GM19468 (cell line): ENCODE results near the gene IGIP.

ENCODE experiments used
- ATAC-seq: cut with Tn5 transposase; IDR thresholded peaks from one replicate; pipeline ENCODE4 v1.9.1; 2021; ENCODE audit warnings: mild to moderate bottlenecking, moderate library complexity, moderate number of reproducible peaks; ENCODE audit not compliant: unreplicated experiment; ENCODE audit errors: extremely low read depth

The IGIP gene

DNA sequence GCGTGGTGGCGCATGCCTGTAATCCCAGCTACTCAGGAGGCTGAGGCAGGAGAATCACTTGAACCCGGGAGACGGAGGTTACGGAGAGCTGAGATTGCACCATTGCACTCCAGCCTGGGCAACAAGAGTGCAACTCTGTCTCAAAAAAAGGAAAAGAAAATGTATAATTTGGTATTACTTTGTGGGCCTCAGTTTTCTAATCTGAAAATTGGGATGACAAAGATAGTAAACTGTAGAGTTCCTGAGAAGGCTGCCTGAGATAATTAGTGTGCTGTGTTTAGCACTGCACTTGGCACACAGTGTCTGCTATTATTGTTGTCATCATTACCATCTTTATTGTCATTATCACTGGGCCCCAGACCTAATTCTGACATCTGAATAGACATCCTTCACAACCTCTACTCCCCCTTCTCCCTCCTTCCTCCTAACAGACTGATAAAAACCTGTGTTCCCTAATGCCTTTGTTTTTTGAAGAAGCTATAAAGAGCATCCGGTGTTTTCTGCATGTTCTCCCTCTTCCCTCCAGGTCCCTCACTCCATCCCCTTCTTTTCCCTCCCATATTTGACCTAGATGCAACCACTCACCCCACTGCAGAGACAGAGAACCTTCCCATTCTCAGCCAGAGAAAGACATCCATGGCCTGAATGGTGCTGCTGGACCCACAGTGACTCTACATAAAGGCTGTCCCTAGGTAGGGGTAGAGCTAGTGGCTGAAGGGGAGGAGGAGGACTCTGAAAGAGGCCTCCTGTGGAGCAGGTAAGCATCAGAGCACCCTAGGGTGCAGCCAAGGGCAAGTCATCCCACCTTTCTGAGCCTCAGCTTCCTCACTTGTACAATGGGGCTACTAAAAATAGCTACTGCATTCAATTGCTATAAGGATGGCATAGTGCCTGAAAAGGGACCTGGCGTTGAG, 33.5 kb downstream of the IGIP start:
- no peak for ATAC-seq

DNA sequence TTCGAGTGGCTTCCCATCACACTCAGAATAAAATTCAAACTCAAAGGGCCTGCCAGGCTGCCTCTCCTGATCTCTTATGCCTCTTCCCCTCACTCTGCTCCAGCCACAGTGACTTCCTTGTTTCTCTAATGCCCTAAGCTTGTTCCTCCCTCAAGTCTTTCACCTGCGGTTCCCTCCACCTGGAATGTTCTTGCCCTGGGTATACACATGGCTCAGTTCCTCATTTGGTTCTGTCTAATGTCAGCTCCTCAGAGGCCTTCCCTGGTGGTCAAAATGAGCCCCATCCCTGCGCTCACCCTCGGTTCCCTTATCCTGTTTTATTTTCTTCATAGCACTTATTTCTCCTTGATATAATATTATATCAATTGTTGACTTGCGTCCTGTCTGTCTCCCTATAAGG, 36.5 kb downstream of the IGIP start:
- ATAC-seq = no peak

DNA sequence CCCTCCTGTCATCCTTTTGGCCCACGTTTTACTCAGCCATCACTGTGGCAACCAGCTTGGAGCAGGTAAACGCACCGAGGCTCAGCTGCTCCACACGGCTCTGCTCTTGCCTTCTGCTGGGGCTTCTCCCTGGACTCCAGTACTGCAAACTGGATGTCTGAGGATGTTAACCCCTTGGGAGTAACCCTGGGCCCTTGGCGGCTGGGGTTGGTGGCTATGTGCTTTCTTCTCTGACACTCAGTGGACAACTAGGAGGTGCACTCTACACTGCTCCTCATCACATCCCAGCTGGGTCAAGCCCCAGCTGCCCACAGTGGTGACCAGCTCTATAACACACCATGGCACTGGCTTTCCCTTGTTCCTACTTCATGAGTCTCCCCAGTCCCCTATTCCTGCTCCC, 37.0 kb downstream of the IGIP start:
- no peak for ATAC-seq

DNA sequence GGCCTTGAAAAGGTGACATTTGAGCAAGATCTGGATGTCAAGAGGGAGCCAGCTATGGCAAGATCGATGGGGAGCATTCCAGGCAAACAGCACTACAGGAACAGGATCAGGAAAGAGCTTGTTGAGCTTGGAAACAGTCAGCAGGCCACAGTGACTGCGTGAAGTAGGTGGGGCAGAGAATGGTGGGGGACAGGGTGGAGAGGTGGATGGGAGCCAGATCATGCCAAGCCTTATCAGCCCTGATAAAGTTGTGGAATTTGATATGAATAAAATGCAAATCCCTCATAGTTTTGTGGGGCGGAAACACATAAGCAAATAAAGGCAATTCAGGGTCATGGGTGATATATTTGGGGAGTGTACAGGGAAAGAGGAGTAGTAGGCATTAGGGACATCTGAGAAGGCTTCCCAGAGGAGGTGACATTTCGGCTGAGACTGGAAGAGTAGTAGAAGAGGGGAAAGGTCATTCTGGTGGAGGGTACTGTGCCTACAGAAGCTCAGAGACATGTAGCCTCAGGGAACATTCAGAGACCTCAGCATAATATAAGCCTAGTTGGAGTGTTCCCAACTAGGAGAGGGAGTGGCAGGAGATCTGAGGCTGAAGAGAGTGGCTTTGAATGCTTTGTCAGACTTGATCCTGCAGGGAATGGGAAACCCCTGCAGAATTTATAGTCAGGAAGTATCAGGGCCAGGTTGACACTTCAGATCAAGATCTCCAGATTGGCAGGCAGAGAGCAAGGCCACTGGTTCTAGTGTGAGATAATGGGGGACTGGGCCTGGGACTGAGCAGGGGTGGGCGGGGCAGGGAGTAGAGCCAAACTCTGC, 39.6 kb downstream of the IGIP start:
- no peak for ATAC-seq

DNA sequence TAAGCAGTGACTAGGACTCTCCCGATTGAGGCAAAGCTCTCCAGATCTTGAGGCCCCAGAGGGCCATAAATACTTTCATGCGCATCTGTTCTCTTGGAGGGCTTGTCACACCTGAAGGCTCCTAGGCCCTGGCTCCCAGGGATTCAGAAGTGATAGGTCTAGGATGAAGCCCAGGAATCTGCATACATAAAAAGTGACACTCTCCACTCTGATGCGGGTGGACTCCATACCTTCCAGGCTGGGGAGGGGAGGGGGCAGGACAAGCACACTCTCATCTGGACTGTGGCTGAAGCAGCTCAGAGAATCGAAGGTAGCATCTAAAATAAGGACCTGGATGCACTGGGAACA, 40.2 kb downstream of the IGIP start:
- no peak for ATAC-seq

DNA sequence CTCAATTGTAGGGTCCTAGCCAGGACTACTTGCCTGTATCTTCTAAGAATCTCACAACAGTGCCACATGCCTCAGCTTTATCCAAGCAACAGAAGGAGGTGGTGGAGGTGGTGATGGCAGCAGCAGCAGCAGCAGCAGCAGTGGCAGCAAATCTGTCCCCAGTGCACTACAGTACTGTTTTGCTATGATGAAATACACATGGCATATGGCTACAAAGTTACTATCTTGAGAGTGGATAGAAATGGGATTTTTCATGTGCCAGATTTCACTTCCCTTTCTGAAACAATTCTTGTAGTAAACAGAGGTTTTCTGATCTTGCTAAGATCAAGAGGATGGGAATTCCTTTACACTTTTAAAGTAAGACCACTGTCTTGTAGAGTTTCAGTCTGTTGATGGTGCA, 41.2 kb downstream of the IGIP start:
- ATAC-seq = no peak

DNA sequence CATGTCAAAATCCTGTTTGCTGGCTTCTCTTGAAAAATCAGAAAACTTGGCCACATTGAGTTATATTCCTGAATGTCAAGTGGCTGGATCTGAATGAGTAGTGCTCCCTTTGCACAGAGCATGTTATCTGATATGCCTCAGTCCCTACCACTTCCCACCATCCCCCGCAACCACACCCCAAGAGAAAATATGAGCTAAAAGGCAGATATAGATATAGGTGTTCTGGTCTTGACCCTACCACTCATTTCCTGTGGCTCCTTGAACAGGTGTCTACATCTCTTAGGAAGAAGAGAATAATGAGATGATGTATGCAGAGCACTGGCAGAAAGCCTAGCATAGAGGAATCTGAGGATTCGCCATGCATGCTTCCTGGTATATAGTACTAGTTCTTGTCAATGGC, 42.6 kb downstream of the IGIP start:
- ATAC-seq = no peak

DNA sequence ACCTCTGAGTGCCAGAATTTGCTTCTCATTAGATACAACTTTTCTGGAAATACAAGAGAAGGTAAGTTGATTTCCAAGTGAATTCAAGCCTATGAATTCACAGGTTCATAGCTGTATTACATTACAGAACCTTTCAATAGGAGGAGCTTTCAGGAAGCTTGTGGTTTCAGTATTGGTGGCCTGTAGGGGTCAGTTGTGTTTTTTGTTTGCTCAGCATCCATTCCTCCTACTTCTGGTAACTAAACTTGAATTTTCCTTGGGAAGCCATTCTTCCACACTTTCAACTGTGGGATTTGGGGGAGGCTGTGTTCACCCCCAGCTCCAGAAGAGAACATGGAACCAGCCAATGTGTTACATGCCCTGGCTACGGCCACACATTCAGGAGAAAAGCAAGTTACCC, 43.7 kb downstream of the IGIP start:
- ATAC-seq = no peak

DNA sequence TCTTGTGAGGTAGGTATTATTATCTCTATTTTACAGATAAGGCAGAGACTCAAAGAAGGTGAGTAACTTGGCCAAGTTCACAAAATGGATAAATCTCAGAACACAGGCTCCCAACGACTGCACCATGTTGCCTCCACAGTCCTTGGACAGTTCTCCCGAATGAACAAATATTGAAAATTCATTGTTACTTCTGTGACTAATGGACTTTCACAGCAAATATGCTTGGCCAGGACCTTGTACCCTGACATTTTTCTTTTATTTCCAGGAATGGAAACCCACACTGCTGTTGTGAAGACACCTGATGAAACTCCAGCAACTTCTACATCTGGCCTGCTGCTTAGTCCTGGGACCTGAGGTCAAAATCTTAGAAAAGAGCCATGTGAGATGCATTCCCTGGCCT, 46.7 kb downstream of the IGIP start:
- ATAC-seq = no peak

DNA sequence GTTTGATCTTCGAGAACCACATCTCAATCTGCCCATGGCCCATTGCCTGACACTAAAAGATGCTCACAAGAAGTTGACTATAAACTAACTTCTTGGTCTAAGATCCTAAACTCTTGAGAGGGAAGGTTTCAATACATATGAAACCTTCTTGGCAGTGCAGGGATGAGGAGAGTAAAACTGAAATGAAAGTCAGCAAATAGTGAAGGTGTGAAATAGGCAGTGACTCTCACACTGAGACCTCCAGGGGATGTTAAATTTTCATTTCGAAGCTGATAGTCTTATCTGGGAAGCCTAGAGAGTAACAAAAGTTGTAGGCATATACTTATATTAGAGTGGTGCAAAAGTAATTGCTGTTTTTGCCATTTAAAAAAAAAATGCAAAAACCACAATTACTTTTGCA, 48.3 kb downstream of the IGIP start:
- ATAC-seq = no peak

DNA sequence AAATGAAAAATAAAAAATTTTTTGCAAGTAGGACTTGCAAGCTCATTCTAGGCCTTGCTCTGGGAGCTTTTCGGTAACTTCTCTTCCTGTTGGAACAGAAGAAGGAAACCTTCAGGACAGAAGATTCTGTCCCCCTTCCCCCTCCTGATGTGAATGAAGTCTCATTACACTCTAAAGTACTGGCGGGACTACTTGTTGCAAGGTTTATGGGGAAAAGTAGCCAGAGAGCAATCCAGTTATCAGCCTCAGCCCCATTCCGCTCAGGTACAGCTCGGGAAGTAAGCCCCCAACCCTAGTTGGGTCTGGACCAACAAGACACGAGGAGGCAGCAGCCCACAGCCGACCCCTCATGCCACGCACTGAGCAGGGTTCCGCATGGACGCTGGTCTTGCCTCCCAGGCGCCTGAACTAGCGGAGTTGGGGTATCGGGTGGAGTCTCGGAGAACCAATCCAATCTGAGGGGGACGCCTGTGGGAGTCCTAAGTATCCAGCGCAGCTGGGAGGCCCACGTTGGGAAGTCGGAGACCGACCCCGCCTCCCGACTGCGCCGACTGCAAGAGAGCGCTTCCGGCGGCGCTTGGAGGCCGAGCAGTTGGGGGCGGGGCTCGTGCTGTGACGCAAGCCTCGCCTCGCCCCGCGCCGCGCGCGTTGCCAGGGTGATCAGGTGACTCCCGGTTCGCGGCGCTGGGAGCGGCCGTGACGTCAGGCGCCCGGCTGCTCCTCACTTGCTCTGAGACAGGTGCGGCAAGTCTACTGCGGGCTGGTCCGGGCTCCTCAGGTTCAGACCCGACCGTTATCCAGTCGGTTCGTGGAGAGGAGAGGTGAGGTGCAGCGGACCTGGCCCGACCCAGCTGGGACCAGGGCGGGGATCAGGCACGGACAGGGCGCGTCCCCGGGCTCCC, 49.0 kb downstream of the IGIP start, which contains the start of gene CYSTM1:
Gene CYSTM1 (plus strand): TSS at position 724 of the 902 bp plus-strand sequence. CDS start 19,278 bp downstream, outside the sequence.
- ATAC-seq = peak; percentile 90

DNA sequence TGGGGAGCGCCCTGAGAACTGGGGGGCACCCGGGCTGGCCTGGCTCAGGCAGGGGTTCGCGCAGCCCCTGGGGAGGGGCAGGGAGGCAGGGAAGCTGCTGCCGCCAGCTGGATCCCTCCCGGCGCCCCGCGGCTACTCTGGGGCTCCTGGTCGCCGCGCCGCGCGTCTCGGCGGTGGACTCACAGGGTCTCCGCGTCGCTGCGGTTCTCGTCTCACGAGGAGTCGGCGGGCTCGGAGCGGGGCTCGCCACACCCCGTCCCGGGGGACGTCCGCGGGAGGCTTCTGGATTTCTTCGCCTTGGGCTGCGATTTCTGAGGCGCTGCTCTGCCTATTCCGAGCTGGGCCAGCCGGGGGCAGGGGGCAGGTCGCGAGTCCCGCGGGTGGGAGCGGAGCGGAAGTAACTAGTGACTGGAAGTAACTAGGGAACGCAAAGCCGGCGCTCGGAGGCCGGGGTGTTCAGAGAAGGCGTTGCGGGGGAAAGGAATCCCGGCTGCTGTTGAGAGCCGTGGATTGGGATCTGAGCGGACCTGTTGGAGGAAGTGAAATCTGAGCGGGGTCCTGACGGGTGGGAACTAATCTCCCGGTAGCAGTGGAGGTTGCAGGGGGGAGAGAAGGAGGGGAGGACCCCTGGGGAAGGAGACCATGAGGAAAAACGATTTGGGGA, 49.8 kb downstream of the IGIP start:
- ATAC-seq = peak; percentile 15

DNA sequence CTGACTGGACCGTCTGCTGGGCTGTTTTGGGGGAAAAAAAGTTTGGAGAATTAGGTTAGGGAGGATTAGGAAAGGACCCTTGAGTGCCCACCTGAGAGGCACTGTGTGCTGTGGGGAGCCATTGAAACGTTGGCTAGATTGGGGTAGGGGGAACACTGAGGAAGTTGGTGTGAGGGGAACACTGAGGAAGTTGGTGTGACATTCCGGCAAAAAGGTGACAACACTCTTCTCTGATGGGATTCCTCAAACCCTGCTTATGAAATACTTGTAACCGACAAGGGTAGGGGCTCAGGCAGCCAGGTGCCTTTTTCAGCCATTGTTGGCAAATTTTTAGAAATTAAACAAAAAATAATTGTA, 50.3 kb downstream of the IGIP start:
- ATAC-seq = no peak

DNA sequence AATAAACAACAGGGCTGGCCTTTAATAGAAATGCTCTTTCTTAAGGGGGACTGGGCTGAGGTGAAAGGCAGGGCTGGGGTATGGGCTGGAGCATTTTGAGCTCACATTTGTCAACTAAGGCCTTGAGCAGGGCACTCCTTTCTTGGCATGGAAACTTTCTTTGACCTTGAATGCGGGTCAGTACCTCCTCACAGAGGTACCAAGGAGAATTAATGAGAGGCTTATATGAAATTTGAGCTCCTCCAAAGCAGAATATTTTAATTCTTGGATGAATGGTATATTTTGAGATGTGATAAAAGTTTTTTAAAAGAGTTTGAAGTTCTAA, 52.3 kb downstream of the IGIP start:
- no peak for ATAC-seq

DNA sequence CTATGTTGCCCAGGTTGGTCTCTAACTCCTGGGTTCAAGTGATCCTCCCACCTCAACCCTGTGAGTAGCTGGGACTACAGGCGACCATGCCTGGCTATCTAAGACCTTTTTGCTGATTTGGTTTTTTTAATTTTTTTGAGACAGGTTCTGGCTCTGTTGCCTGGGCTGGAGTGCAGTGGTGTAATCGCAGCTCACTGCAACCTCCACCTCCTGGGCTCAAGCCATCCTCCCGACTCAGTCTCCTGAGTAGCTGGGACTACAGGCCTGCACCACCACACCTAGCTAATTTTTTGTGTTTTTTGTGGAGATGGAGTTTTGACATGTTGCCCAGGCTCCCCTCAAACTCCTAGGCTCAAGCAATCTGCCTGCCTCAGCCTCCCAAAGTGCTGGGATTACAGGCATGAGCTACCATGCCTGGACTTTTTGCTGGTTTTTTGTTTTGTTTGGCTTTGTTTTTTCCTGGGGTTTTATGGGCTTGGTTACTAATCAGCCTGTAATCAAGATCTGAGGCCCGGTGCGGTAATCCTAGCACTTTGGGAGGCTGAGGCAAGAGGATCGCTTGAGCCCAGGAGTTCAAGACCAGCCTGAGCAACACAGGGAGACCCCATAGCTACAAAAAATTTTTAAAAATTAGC, 52.9 kb downstream of the IGIP start:
- no peak for ATAC-seq
